Activated CD4-positive, alpha-beta T cell treated with anti-CD3 and anti-CD28 coated beads for 4 hours (primary cell): ENCODE measurements around the gene PRPF19.
A peak's percentile ranks its signal among the peaks of the same experiment; 100 is the strongest.

Experiments used
- DNase-seq, 2 donors: peaks; one replicate each; pipeline ENCODE4 v3.0.0-alpha.2; 2020

The PRPF19 gene

DNA sequence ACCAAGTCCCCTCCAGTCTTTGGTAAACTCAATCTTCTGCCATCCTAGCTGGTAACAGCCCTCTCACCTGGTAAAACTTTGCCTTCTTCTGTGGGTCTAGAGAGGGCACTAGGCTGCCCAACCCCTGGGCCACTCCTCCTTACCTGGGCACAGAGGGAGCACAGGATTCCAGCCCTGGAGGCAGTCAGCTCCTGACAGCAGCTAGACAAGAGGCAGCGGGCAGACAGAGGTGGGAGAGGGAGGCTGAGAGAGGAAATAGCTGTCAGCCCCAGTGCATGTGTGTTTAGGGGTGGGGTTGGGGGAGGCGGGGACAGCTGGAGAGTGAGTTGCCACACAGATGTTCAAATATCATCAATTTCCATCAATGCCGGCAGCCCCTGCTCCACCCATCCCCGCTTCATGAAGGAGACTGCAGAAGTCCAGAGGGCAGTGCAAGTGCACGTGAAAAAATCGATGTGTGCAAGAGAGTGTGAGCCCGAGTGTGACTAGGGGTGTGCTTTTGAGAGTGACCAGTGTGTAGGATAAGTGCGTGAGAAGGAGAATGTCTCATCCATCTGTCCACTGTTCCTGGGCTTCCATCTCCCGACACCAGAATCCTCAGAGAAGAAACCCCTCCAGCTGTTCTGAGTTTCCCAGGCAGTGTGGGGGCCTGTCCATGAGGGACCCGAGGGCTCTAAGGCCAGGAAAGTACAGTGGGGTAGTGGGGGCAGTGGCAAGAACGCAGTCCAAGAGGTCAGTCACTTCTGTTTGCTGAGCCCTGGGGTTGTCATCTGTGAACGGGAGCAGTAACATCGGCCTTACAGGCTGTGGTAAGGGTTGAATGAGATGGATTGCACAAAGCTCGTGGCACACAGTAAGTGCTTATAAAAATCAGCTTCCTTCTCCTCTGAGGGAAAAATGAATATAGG is 50.4 kb downstream of the PRPF19 start, which contains the start of gene PTGDR2:
PTGDR2 (minus strand) TSS at position 225 of the 908 bp plus-strand sequence. CDS start 2,228 bp downstream, outside the sequence.
- DNase-seq: no peak

DNA sequence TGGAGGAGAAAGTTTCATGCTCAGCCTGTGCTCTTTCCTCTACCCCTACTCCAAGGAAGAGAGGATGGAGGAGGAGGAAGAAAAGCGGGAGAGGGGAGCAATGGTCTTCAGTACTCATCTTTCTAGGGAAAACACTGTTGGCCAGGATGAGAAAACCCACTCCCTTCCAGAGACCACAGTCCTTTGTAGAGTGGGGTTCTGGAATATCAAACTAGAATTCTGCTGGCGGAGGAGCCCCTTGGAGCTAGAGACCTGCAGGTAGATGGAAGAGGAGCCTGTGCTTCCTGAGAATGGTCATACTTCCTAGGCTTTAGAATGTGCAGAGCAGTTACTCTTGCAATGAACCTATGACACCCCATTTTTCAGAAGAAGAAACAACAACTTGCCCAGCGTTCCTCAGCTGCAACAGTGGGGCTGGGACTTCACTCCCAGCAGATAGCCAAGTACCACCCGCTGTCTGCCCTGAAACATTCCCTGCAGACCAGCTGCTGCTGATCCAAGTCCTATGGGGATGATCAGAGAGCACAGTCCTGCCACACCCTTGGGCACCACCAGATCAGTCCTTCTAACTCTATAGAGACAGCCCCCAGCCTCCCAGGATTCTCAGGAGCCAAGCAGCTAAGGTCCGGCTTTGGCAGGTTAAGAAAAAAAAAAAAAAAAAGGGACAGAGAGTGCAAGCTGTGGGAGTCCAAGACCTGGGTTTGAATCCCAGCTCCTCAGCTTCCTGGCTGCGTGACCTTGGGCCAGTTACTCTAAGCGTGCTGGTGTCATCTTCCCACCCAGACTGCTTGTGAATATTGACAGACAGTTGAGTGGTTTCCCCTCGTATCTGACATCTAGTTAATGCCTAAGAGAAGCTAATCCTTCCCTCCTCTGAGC is 51.3 kb downstream of the PRPF19 start:
- no peak for DNase-seq

DNA sequence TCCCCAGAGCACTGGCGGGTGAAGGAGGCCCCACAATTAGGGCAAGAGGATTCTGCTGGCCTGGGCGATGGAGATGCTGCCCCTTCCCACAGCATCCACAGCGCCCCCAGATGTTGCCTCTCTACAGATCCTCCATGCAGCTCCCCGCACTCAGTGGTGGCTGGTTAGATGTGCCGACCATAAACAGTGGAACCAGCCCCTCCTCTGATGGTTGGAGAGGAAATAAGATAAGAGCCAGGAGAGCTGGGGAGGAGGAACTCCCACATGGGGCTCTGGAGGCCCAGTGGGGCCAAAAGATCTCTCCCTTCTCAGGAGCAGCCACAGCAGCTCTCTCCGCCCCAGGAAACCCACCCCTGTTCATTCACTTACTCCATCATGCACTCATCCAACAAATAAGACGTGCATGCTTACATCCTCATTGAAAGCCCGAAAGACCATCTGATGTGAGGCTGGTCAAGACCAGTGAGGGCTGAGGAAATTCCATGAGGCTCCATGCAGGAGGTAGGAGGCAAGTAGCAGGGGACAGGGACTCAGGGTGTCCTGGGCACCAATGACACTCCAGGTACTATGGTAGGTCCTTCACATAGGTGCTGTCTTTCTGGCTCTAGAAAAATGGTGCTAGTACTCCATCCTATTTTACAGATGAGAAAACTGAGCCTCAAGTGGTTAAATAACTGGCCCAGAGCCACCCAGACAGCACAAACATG is 52.1 kb downstream of the PRPF19 start:
- no peak for DNase-seq

DNA sequence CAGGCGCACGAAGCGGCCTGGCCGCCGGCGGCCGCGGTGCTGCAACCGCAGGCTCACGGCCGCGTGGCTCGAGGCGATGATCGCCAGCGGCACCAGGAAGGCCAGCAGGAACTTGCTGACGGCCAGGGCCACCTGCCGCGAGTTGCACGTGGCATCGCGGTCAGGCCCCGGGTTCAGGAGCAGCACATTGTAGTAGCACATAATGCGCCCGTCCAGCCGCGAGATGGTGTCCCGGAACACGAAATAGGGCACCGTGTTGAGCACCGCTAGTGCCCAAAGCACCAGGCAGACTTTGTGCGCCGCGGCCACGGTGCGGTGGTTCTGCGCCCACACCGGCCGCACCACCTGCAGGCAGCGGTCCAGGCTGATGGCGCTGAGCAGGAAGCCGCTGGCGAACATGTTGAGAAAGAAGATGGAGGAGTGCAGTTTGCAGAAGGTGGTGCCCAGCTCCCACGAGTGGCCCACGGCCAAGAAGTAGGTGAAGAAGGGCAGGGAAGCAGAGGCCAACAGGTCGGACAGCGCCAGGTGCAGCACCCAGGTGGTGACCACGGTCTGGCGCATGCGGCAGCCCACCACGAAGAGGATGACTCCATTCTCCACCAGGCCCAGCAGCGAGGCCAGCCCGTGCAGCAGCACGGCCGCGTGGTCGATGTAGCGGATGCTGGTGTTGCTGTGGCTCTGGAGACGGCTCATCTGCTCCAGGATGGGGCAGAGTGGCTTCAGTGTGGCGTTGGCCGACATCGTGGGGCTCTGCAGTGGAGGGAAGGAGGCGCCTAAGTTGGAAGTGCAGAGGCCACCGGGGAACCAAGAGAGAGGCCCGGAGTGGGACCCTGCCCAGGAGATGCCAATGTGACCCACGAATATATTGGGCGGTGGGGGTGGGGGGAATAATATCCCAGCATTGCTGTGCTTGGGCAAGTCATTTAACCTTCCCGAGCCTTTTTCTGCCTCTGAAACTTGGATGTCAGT is 53.1 kb downstream of the PRPF19 start:
- no peak for DNase-seq

DNA sequence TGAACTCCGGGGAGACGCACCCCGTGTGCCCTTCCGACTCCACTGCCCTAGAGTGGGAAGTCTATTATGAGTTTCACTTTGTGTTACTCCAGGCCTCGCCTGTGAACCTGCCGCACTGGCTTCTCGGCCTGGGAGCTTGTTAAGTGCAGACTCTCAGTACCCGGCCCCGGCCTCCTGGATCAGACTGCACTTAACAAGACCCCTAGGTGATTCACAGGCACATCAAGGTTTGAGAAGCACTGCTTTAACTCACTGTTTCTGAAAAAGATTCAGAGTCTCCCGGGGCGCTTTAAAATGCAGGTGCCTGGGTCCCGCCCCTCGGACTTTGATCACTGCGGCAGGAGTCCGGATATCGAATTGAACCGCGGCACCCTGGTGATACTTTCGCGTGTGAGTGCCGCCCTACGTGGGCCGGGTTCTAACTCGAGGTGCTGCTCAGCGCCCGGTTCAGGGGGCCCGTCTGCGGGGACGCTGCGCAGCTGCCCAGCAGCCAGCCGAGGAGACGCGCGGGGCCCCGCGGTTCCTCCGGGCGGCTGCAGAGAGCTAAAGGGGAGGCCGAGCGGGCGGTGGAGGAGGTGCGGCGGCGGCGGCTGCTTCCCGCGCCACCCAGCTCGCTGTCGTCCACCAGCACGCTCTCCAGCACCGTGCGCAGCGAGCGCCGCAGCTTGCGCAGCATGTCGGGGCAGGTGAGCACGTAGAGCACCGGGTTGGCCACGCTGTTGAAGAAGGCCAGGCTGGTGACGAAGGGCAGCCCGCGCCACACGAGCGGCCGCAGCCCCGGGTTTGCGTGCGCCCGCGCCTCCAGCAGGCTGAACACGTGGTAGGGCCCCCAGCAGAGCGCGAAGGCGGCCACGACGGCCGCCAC is 54.0 kb downstream of the PRPF19 start:
- no peak for DNase-seq

DNA sequence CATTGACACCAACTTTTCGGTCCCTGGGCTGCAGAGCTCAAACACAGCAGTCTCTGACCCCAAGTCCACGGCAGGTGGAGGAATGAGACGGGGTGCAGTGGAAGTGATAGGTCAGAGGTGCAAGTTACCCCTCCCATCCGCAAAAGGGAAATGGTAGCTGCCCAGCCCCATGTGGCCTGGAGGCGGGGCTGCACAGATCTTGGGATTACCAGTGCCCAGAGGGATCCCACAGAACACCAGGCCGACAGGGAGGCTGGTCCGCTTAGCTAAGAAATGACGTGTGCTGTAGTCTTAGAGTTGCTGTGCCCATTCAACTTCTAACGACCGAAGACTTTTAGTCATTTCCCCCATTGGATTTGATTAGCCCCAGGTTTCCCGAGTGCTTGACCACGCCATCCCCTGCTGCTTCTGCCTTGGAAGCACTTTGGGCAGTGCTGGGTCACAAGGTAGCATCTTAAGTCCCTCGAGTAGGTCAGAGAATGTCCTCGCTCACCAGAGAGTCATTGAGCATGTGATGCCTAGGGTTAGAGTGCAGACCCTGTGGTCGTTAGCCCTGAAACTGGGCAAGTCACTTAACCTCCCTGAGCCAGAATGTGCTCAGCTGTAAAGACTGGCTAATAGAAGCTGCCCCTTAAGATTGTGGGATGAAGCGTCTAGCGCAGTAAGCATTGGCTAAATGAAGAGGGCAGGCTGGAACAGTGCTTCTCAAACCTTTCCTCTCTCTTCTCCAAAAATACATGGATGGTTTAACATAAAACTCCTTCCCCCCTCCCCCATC is 54.9 kb downstream of the PRPF19 start:
- no peak for DNase-seq

DNA sequence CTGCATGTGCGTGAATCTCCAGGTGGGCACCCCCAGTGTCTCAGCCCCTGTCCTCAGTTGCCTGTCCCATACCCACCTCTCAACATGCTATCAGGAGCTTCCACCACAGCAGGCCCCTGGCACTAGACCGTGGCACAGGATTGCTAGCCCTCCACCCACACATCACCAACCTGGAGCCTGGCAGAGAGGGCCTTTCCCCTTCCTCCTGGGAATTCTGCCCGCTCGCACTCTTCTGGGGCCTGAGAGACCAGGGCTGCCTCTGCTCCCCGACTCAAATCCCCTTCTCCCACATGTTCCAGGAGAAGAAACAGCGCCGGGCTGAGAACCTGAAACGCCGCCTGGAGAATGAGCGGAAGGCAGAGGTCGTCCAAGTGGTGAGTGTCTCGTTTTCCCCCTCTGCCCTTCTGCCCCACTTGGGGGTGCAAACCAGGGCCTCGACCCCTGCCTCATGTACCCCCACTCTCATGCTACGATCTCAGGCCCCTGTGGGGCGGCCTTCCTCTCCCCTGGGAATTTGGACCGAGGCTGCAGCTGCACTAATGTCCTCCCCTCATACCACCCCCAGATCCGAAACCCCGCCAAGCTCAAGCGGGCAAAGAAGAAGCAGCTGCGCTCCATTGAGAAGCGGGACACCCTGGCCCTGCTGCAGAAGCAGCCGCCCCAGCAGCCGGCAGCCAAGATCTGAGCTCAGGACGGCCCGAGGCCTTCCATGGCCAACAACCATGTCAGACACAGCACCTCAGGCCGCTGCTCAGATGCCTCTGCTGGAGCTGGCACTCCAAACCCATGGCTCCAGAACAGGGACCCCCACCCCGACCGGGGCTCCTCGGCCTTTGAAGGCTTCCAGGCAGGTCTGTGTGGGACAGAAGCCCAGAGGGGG is 56.5 kb downstream of the PRPF19 start:
- DNase-seq: no peak

DNA sequence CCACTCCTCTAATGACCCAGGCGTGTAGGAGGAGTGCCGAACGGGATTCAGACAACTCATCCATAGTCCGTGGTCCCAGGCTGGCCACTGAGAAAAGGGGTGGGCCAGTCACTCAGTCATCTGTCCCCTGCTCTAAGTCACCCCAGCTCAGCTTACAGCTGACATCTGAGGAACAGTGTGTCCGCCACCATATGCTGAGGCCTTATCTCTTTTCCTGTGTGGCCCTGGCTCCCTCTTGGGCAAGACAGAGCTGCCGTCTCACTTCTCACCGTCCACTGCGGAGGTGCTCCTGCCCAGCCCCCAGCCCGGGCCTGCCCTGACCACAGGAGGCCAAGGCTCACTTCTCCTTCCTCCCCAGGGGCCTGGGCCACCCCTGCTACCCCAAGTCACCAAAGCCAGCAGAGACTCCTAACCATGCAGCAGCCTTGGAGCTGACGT is 57.7 kb downstream of the PRPF19 start:
- no peak for DNase-seq

DNA sequence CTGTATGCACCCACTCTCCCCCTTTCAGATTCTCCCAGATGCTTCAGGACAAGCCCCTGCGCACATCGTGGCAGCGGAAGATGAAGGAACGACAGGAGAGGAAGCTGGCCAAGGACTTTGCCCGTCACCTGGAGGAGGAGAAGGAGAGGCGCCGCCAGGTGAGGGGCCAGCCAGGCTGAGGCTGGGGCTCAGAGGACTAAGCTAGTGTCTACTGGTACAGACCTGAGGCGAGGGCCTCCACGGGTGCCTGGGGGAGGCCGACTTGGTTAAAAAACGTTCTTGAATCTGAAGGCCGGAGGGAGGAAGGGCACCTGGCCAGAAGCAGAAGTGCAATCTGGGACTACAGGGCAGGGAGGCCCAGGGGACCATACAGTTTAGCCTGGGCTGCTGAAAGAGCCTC is 58.5 kb downstream of the PRPF19 start:
- DNase-seq: no peak

DNA sequence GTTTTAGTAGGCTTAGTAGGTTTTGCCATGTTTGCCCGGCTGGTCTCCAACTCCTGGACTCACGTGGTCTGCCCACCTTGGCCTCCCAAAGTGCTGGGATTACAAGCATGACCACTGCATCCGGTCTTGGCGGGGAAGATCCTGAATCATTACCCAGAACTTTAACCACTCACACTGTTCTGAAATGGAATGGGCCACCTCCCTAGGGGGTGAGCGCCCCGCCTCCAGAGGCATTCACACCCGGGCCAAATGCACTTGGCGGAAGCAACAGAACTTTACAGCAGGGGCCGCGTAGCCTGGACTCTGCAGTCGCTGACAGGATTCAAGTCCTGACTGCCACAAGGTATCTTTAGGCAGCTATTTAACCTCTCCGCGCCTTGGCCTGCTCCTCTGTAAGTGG is 59.1 kb downstream of the PRPF19 start:
- DNase-seq: no peak

DNA sequence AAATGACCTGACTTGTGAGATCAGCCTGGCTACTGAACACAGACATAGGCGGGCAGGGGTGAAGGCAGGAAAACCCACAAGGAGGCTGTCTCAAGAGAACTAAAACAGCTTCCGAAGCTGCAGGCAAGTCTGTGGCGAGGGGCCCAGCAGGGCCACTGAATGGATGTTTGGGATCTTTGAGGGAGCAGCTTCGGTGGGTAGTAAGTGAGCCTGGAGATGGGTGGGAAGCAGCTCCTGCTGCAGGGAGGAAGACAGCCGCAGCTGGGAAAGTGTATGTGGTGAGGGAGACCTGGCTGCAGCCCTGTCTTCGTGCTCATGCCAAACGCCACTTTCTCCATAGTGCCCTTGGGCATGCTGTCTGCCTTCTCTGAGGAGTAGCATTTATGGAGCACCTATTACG is 61.0 kb downstream of the PRPF19 start:
- no peak for DNase-seq

DNA sequence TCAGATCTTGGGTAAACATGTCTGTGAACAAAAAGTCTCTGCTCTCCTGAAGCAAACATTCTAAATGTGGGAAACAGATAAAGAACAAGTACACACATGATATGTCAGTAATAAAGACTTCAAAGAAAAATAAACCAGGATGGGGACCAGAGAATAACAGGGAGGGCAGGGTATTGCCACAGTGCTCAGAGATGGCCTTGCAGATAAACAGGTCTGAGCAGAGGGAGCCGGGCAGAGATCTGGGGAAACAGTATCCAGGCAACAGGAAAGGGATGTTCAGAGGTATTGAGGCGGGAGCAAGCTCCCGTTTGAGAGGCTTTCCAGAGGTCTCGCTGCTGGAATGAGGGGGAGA is 61.5 kb downstream of the PRPF19 start:
- no peak for DNase-seq

DNA sequence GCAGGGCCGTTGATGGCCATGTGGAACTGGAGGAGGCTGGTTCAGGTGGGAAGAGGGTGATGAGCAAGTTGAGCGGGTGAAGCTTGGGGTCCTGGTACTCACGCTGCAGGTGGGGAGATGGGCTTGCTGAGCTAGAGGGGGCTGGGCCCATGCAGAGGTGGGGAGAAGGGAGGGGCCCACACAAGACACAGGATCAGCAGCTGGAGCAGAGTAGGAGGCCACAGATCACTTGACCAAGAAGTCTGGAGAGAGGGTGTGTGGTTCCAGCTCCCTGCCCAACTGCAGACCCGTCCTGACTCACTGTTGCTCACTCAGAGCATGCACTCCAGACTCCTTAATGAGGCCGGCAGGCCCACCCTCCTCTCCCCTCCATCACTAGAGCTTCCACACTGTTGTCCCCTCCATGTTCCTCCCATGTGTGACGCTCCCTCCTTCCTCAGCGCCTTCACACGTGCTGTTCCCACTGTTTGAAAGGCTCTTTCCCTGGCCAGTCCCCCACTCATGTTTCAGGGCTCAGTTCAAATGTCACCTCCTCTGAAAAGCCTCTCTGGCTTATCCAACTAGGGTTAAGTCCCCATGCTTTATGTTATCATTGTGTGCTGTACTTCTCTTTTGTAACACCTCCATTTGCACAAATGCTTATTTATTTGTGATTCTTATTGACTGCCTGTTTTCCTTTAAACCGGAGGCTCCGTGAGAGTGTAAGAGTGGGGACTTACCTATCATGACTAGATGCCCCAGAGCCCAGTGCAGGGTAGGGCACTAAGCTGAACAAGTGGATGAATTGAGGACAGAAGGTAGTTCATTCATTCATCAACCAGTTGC is 62.1 kb downstream of the PRPF19 start:
- no peak for DNase-seq

DNA sequence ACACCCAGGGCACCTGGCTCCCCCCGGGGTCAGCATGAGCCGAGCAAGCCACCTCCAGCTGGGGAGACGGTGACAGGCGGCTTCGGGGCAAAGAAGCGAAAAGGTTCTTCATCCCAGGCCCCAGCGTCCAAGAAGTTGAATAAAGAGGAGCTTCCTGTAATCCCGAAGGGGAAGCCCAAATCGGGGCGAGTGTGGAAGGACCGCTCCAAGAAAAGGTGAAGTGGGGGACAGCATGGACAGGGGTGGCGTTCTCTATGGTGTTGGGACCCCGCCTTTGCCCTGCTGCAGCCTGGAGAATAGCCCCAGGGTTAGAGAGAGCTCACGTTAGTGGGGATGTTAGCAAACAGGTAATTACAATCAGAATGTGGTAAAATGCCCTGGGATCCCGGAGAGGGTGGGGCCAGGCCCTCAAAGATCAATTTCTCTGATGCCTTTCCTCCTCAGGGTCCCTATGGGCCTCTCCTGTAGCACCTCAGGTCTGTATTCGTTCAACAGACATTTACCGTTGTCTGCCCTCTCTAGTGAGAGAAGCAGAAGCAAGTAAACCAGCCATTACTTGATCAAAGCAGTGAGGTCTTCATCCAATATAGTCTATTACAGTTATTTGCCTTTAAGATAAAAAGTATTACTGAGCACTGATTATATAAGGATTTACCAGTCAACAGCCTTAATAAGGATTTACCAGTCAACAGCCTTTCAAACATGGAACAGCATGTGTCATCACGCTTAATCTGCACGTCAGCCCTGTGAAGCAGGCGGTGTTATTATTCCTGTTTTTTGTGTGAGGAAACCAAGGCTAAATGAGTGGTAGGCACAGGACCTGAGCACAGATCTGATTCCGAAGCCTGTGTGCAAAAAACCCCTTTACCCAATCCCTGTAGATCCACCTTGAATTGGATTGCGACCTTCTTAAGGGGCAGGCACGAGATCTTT is 63.5 kb downstream of the PRPF19 start:
- peak in 1 of 2 donors; percentile 14 for DNase-seq

DNA sequence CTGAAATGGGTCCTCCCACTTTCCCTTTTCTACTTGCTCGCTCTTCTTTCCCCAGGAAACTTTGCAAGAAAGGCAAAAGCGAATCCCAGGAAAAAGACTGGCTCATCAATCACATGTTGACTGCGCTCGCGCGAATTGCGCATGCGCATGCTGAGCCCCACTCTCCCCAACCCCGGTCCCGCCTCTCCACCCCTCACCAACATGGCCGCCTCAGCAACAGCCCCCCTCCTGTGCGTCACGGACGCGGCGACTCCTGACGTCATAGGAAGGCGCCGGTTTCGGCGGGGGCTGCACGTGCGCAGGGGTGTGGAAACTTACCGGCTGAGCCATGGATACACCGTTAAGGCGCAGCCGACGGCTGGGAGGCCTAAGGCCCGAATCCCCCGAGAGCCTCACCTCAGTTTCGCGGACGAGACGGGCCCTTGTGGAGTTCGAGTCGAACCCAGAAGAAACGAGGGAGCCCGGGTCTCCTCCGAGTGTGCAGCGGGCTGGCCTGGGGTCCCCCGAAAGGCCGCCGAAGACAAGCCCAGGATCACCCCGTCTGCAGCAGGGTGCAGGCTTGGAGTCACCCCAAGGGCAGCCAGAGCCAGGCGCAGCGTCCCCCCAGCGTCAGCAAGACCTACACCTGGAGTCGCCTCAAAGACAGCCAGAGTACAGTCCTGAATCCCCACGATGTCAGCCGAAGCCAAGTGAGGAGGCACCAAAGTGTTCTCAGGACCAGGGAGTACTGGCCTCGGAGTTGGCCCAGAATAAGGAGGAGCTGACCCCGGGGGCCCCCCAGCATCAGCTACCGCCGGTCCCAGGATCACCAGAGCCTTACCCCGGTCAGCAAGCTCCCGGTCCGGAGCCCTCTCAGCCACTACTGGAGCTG is 64.4 kb downstream of the PRPF19 start, which contains the start of gene CCDC86:
CCDC86 (plus strand) TSS at position 317 of the 871 bp plus-strand sequence; CDS start at position 329, 12 bp downstream.
- peak; percentile 97 to 99 for DNase-seq
